ENCODE data around the gene UBTD2. TPM values are rescaled to one million over a fixed set of nuclear protein-coding genes. Genes with fewer than 3 reads are reported as not detected.

UBTD2 gene, protein sequence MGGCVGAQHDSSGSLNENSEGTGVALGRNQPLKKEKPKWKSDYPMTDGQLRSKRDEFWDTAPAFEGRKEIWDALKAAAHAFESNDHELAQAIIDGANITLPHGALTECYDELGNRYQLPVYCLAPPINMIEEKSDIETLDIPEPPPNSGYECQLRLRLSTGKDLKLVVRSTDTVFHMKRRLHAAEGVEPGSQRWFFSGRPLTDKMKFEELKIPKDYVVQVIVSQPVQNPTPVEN
- 44.2 and 46.3 TPM in 2 replicates for total RNA-seq (2014; rRNA removed; shearing (Covaris generic))
- polyA plus RNA-seq (2016; fragmentation: Nextera tagmentation; extraction: Ambion mirVana): 15.5 and 17.9 TPM in 2 replicates
- long read RNA-seq, partial matches to known transcripts: 0 of 3 reads
- long read RNA-seq, other reads (novel, unspliced or antisense): 1 of 3 reads

DNA sequence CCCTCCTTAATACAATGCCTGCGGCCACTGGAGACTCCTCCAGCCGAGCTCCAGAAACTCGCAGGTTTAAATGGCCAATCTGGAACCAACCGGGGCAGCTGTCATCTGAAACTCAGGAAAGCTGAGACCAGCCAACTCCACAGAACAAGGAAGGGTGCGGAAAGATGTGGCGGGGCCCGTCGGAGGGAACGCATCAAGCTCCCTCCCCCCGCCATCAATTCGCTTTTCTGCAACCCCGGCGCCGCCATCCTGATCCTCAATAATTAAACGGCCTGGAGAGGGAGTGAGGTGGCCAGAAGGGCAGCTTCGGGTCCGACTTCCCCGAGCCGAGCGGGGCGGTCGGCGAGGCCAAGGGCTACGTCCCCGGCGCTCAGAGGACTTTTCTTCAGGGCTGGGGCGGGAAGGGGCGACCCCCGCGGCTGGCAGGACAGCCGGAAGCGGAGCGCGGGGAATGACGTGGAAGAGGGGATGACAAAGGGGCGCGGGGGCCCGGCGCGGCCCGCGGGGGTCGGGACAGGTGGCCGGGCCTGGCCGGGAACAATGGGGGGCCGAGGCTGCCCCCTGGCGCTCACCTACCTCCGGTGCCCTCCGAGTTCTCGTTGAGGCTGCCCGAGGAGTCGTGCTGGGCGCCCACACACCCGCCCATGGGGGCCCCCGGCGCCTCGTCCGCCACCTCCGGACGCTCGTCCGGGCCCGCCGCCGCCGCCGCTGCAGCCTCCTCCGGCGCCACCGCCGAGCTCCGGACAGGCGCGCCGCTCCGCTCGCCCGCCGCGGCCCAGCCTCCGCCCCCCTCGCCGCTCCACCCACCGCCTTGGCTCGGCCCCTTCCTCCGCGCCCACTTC is at the start of gene UBTD2:
Gene UBTD2, minus strand, starts transcription at position 745 of the 842 bp plus-strand sequence. Its CDS starts 99 bp downstream, at position 646.
- Histone ChIP-seq H4K20me1 (replicated peaks; ENCODE audit: insufficient read depth) (peaks cover 38% of the 10 kb centered on the region), H3K4me3 (peak within 1 kb of the TSS; percentile 95), H2AFZ (peak within 1 kb of the TSS; percentile 21; the same call in 1 of the 2 replicates), H3K36me3 (ENCODE audit: insufficient read depth) (no peaks in the 10 kb centered on the region), H3K79me2 (replicated peaks; ENCODE audit: insufficient read depth) (peaks cover 50% of the 10 kb centered on the region), H3K27ac (ENCODE audit: low read depth) (peak within 1 kb of the TSS; percentile 96), H3F3A (replicated peaks; ENCODE audit: low read depth) (peaks cover 6% of the 10 kb centered on the region; the same call in 1 of the 2 replicates), H3K9me2 (ENCODE audit: insufficient read depth) (no peaks in the 10 kb centered on the region), H3K27me3 (ENCODE audit: insufficient read depth) (no peaks in the 10 kb centered on the region), H3K4me2 (peak within 1 kb of the TSS; percentile 91), H3K4me1 (ENCODE audit: insufficient read depth) (peaks cover 31% of the 10 kb centered on the region)
- peaks cover 18% of the 10 kb centered on the region for H3K27me3 Mint-ChIP-seq (ENCODE audit: insufficient read depth, low read depth, poor library complexity)
- peak within 1 kb of the TSS; percentile 98 for H3K4me3 Mint-ChIP-seq
- ATAC-seq (peak; percentile 72), DNase-seq (ENCODE audit: low spot score) (peak; percentile 86)
- H3K27ac Mint-ChIP-seq: peak within 1 kb of the TSS; percentile 95
- H3K9me3 Mint-ChIP-seq: no peaks in the 10 kb centered on the region
- H3K4me1 Mint-ChIP-seq: peaks cover 26% of the 10 kb centered on the region
- TF ChIP-seq, protein P1, sequence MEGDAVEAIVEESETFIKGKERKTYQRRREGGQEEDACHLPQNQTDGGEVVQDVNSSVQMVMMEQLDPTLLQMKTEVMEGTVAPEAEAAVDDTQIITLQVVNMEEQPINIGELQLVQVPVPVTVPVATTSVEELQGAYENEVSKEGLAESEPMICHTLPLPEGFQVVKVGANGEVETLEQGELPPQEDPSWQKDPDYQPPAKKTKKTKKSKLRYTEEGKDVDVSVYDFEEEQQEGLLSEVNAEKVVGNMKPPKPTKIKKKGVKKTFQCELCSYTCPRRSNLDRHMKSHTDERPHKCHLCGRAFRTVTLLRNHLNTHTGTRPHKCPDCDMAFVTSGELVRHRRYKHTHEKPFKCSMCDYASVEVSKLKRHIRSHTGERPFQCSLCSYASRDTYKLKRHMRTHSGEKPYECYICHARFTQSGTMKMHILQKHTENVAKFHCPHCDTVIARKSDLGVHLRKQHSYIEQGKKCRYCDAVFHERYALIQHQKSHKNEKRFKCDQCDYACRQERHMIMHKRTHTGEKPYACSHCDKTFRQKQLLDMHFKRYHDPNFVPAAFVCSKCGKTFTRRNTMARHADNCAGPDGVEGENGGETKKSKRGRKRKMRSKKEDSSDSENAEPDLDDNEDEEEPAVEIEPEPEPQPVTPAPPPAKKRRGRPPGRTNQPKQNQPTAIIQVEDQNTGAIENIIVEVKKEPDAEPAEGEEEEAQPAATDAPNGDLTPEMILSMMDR (conservative IDR thresholded peaks at IDR 0.05; ENCODE audit: low read depth in 2 of 2): peak; percentile 30 to 50; a peak in 3 of 4 replicates
- no peak for TF ChIP-seq NANOG (IDR thresholded peaks at IDR 0.05; ENCODE audit: borderline replicate concordance)
- TF ChIP-seq, protein P2, sequence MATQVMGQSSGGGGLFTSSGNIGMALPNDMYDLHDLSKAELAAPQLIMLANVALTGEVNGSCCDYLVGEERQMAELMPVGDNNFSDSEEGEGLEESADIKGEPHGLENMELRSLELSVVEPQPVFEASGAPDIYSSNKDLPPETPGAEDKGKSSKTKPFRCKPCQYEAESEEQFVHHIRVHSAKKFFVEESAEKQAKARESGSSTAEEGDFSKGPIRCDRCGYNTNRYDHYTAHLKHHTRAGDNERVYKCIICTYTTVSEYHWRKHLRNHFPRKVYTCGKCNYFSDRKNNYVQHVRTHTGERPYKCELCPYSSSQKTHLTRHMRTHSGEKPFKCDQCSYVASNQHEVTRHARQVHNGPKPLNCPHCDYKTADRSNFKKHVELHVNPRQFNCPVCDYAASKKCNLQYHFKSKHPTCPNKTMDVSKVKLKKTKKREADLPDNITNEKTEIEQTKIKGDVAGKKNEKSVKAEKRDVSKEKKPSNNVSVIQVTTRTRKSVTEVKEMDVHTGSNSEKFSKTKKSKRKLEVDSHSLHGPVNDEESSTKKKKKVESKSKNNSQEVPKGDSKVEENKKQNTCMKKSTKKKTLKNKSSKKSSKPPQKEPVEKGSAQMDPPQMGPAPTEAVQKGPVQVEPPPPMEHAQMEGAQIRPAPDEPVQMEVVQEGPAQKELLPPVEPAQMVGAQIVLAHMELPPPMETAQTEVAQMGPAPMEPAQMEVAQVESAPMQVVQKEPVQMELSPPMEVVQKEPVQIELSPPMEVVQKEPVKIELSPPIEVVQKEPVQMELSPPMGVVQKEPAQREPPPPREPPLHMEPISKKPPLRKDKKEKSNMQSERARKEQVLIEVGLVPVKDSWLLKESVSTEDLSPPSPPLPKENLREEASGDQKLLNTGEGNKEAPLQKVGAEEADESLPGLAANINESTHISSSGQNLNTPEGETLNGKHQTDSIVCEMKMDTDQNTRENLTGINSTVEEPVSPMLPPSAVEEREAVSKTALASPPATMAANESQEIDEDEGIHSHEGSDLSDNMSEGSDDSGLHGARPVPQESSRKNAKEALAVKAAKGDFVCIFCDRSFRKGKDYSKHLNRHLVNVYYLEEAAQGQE (IDR thresholded peaks at IDR 0.05; ENCODE audit: unreplicated experiment): no peak
- TF ChIP-seq JUNB (IDR thresholded peaks at IDR 0.05; ENCODE audit: unreplicated experiment): no peak
- no peak for TF ChIP-seq EZH2phosphoT487 (IDR thresholded peaks at IDR 0.05; ENCODE audit: unreplicated experiment)
- peak; percentile 33; the same call in 1 of the 2 replicates for TF ChIP-seq POLR2AphosphoS5 (IDR thresholded peaks at IDR 0.05; ENCODE audit: low read depth)
- TF ChIP-seq ZNF114 (CRISPR knock-in tag; IDR thresholded peaks at IDR 0.05): no peak
- peak; percentile 79 for TF ChIP-seq CREB1 (CRISPR knock-in tag; IDR thresholded peaks at IDR 0.05; ENCODE audit: low read depth)
- no peak for TF ChIP-seq EZH2 (IDR thresholded peaks at IDR 0.05; ENCODE audit: low read depth, unreplicated experiment)
- no peak for TF ChIP-seq STAT1 (IDR thresholded peaks at IDR 0.05; ENCODE audit: unreplicated experiment)
- TF ChIP-seq, protein P3, sequence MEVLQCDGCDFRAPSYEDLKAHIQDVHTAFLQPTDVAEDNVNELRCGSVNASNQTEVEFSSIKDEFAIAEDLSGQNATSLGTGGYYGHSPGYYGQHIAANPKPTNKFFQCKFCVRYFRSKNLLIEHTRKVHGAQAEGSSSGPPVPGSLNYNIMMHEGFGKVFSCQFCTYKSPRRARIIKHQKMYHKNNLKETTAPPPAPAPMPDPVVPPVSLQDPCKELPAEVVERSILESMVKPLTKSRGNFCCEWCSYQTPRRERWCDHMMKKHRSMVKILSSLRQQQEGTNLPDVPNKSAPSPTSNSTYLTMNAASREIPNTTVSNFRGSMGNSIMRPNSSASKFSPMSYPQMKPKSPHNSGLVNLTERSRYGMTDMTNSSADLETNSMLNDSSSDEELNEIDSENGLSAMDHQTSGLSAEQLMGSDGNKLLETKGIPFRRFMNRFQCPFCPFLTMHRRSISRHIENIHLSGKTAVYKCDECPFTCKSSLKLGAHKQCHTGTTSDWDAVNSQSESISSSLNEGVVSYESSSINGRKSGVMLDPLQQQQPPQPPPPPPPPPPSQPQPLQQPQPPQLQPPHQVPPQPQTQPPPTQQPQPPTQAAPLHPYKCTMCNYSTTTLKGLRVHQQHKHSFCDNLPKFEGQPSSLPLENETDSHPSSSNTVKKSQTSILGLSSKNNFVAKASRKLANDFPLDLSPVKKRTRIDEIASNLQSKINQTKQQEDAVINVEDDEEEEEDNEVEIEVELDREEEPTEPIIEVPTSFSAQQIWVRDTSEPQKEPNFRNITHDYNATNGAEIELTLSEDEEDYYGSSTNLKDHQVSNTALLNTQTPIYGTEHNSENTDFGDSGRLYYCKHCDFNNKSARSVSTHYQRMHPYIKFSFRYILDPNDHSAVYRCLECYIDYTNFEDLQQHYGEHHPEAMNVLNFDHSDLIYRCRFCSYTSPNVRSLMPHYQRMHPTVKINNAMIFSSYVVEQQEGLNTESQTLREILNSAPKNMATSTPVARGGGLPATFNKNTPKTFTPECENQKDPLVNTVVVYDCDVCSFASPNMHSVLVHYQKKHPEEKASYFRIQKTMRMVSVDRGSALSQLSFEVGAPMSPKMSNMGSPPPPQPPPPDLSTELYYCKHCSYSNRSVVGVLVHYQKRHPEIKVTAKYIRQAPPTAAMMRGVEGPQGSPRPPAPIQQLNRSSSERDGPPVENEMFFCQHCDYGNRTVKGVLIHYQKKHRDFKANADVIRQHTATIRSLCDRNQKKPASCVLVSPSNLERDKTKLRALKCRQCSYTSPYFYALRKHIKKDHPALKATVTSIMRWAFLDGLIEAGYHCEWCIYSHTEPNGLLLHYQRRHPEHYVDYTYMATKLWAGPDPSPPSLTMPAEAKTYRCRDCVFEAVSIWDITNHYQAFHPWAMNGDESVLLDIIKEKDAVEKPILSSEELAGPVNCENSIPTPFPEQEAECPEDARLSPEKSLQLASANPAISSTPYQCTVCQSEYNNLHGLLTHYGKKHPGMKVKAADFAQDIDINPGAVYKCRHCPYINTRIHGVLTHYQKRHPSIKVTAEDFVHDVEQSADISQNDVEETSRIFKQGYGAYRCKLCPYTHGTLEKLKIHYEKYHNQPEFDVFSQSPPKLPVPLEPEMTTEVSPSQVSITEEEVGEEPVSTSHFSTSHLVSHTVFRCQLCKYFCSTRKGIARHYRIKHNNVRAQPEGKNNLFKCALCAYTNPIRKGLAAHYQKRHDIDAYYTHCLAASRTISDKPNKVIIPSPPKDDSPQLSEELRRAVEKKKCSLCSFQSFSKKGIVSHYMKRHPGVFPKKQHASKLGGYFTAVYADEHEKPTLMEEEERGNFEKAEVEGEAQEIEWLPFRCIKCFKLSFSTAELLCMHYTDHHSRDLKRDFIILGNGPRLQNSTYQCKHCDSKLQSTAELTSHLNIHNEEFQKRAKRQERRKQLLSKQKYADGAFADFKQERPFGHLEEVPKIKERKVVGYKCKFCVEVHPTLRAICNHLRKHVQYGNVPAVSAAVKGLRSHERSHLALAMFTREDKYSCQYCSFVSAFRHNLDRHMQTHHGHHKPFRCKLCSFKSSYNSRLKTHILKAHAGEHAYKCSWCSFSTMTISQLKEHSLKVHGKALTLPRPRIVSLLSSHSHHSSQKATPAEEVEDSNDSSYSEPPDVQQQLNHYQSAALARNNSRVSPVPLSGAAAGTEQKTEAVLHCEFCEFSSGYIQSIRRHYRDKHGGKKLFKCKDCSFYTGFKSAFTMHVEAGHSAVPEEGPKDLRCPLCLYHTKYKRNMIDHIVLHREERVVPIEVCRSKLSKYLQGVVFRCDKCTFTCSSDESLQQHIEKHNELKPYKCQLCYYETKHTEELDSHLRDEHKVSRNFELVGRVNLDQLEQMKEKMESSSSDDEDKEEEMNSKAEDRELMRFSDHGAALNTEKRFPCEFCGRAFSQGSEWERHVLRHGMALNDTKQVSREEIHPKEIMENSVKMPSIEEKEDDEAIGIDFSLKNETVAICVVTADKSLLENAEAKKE (CRISPR knock-in tag; IDR thresholded peaks at IDR 0.05): no peak
- peaks cover 3% of the 10 kb centered on the region; the same call in 2 of the 3 replicates for H3K36me3 Mint-ChIP-seq (ENCODE audit: low read depth)

Measured in GM23338 (cell line).